Suprapubic skin (tissue), 4 donors: Measurements from ENCODE around the gene CGAS. TPM values are rescaled to one million over a fixed set of nuclear protein-coding genes. Genes with fewer than 3 reads are reported as not detected.

Experiments
- DNase-seq, 2 donors: peaks; one replicate each; pipeline ENCODE4 v3.0.0-alpha.2; 2019; ENCODE audit warnings: low spot score in 2 of 2
- H3K27ac ChIP-seq: fragments of 200-600 bp; sonication (generic); one replicate; pipeline ENCODE4 v1.5.1; 2019
- H3K27me3 ChIP-seq: fragments of 200-600 bp; sonication (generic); one replicate; pipeline ENCODE4 v1.5.1; 2019
- H3K36me3 ChIP-seq: fragments of 200-600 bp; sonication (generic); one replicate; pipeline ENCODE4 v1.5.1; 2019
- H3K4me1 ChIP-seq: fragments of 200-600 bp; sonication (generic); one replicate; pipeline ENCODE4 v1.5.1; 2019
- H3K4me3 ChIP-seq: fragments of 200-600 bp; sonication (generic); one replicate; pipeline ENCODE4 v1.5.1; 2019; ENCODE audit warnings: mild to moderate bottlenecking
- H3K9me3 ChIP-seq: fragments of 200-600 bp; sonication (generic); one replicate; pipeline ENCODE4 v1.5.1; 2019
- EP300 ChIP-seq: sonication (generic); formaldehyde crosslinking; IDR thresholded peaks from one replicate; pipeline ENCODE4 v1.6.1; 2017; ENCODE audit warnings: antibody characterized with exemption
- POLR2A ChIP-seq, 2 donors: fragments of 450-650 bp; IDR thresholded peaks; one replicate each; pipeline ENCODE4 v1.6.1; 2017; ENCODE audit warnings: antibody characterized with exemption in 2 of 2, mild to moderate bottlenecking in 2 of 2, moderate library complexity in 2 of 2
- POLR2AphosphoS5 ChIP-seq, 3 donors: sonication (generic); formaldehyde crosslinking; IDR thresholded peaks; one replicate each; pipeline ENCODE4 v1.6.1; 2017; ENCODE audit warnings: antibody characterized with exemption in 3 of 3
- WGBS: methylation state at CpG from one replicate; pipeline ENCODE4 v1.1.5; 2018; 5-methylcytosine and 5-hydroxymethylcytosine counted together
- total RNA-seq, 4 donors: library from RNA; depleted of rRNA; stranded (reverse); fragments of >200 nt; gene quantifications; one replicate each; pipeline ENCODE4 v1.1.0, GENCODE V29; 2016
- TF ChIP-seq, protein P1 (sequence below), 2 donors: fragments of 200-600 bp in 1 of 2; fragments of 450-650 bp in 1 of 2; sonication (generic) in 1 of 2; IDR thresholded peaks; one replicate each; pipeline ENCODE4 v1.5.1; 2016 to 2019; ENCODE audit warnings: antibody characterized with exemption in 2 of 2, mild to moderate bottlenecking in 1 of 2, moderate library complexity in 1 of 2

CGAS gene
- total RNA-seq, 4 donors from 2014 or later = 0.79 to 4.3 (median 1.6) TPM

DNA sequence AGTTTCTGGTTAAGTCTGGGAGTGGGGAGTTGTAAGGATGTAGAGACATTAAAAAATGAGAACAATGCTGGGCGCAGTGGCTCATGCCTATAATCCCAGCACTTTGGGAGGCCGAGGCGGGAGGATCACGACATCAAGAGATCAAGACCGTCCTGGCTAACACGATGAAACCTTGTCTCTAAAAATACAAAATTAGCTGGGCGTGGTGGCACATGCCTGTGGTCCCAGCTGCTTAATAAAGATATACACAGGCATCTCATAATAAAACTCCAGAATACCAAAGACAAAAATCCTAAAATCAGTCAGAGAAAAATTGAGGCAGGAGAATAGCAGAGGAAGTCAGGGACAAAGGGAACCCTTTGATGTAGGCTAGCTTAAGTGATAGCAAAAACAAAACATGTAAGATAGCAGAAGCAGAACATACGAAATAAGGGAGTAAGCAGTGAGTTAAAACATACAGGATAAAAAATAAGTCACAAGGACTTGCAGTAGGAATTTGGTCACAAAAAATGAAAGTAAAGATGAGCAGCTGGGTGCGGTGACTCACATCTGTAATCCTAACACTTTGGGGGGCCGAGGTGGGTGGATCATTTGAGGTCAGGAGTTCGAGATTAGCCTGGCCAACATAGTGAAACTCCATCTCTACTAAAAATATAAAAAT is 33.9 kb downstream of the CGAS start:
- Histone ChIP-seq H3K4me3 (no peak overlapping the region), H3K36me3 (no peaks in the 10 kb centered on the region), H3K4me1 (no peaks in the 10 kb centered on the region), H3K9me3 (no peaks in the 10 kb centered on the region), H3K27me3 (no peaks in the 10 kb centered on the region), H3K27ac (no peak overlapping the region)
- no peak for DNase-seq
- TF ChIP-seq POLR2A (IDR thresholded peaks at IDR 0.05) = no peak
- no peak for TF ChIP-seq POLR2AphosphoS5 (IDR thresholded peaks at IDR 0.05)
- TF ChIP-seq EP300 = no peak
- TF ChIP-seq, protein P1, sequence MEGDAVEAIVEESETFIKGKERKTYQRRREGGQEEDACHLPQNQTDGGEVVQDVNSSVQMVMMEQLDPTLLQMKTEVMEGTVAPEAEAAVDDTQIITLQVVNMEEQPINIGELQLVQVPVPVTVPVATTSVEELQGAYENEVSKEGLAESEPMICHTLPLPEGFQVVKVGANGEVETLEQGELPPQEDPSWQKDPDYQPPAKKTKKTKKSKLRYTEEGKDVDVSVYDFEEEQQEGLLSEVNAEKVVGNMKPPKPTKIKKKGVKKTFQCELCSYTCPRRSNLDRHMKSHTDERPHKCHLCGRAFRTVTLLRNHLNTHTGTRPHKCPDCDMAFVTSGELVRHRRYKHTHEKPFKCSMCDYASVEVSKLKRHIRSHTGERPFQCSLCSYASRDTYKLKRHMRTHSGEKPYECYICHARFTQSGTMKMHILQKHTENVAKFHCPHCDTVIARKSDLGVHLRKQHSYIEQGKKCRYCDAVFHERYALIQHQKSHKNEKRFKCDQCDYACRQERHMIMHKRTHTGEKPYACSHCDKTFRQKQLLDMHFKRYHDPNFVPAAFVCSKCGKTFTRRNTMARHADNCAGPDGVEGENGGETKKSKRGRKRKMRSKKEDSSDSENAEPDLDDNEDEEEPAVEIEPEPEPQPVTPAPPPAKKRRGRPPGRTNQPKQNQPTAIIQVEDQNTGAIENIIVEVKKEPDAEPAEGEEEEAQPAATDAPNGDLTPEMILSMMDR (IDR thresholded peaks at IDR 0.05) = no peak
- WGBS = 81% methylated on average over 11 of the region's 11 CpGs

DNA sequence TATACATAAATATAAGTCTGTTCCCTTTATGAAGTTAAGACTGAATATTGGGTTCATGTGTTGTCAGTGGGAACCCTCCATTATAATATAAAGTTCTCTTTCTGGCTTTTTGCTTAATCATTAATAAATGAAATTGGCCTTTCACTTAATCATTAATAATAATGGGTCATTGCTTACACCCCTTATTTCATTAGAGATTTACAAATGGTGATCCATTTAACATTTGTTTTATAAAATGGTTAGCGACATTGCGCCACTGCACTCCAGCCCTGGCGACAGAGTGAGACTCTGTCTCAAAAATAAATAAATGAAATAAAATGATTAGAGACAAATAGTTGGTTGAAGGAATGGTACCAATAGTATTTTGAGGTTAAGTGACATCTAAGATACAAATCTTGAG is 39.0 kb downstream of the CGAS start:
- TF ChIP-seq POLR2AphosphoS5 (IDR thresholded peaks at IDR 0.05) = no peak
- no peak for TF ChIP-seq EP300
- TF ChIP-seq, protein P1 (IDR thresholded peaks at IDR 0.05) = no peak
- TF ChIP-seq POLR2A (IDR thresholded peaks at IDR 0.05) = no peak
- Histone ChIP-seq H3K36me3 (no peaks in the 10 kb centered on the region), H3K27ac (no peak overlapping the region), H3K9me3 (no peaks in the 10 kb centered on the region), H3K27me3 (no peaks in the 10 kb centered on the region), H3K4me1 (no peaks in the 10 kb centered on the region), H3K4me3 (no peak overlapping the region)
- no peak for DNase-seq
- WGBS = 79% methylated on average over 3 of the region's 3 CpGs

DNA sequence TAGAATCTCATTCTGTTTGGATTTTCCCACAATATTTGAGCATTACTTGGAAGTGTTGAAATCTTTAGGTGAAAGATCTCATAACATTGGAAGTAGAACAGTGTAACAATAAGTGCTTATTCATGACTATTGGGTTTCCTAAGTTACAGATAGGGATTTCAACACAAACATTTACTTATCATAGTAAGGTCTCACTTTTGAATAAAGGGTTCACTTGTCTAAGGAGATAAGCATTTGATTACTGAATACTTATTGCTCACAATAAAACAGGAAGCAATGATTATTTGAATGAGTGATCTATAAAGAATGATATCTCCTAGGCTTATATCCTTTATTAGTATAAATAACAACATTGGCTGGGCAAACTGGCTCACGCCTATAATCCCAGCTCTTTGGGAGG is 42.7 kb downstream of the CGAS start:
- TF ChIP-seq, protein P1 (IDR thresholded peaks at IDR 0.05) = no peak
- TF ChIP-seq POLR2AphosphoS5 (IDR thresholded peaks at IDR 0.05) = no peak
- TF ChIP-seq EP300 = no peak
- TF ChIP-seq POLR2A (IDR thresholded peaks at IDR 0.05) = no peak
- no peaks in the 10 kb centered on the region for H3K9me3 ChIP-seq
- H3K36me3 ChIP-seq = no peaks in the 10 kb centered on the region
- no peak for DNase-seq
- no peak overlapping the region for H3K4me3 ChIP-seq
- H3K4me1 ChIP-seq = no peaks in the 10 kb centered on the region
- no peaks in the 10 kb centered on the region for H3K27me3 ChIP-seq
- 100% methylated on average over 1 of the region's 1 CpG for WGBS
- no peak overlapping the region for H3K27ac ChIP-seq

DNA sequence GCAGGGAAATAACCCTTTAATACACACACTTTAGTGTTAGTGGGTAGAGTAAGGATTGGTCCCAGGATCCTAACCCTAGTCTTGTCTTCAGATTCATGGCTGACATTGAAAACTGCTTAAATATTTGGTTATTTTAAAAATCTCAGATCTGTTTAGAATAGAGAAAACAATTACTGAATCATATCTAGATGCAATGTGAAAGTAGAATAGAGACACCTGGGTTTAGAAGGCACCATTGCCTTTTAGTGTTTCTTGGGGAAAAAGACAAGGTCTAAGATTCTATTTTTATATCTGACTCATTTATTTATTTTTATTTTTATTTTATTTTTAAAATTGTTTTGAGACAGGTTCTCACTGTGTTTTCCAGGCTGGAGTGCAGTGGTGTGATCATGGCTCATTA is 51.4 kb downstream of the CGAS start:
- TF ChIP-seq, protein P1 (IDR thresholded peaks at IDR 0.05) = no peak
- TF ChIP-seq POLR2AphosphoS5 (IDR thresholded peaks at IDR 0.05) (no peak), POLR2A (IDR thresholded peaks at IDR 0.05) (no peak), EP300 (no peak)
- DNase-seq = no peak
- Histone ChIP-seq H3K27me3 (no peaks in the 10 kb centered on the region), H3K9me3 (no peaks in the 10 kb centered on the region), H3K27ac (no peak overlapping the region), H3K4me1 (no peaks in the 10 kb centered on the region), H3K4me3 (no peak overlapping the region), H3K36me3 (no peaks in the 10 kb centered on the region)

DNA sequence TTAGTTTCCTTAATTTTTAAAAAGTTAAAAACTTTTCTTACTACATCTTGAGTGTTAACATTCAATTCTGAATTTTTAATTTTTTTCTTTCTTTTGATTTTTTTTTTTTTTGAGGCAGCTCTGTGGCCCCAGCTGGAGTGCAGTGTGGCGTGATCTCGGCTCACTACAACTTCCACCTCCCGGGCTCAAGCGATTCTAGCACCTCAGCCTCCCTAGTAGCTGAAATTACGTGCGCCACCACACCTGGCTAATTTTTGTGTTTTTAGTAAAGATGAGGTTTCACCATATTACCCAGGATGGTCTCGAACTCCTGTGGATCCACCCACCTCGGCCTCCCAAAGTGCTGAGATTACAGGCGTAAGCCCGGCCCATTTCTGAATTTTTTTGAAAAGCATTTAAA is 56.2 kb downstream of the CGAS start:
- H3K27ac ChIP-seq = no peak overlapping the region
- no peak overlapping the region for H3K4me3 ChIP-seq
- no peaks in the 10 kb centered on the region for H3K27me3 ChIP-seq
- H3K9me3 ChIP-seq = no peaks in the 10 kb centered on the region
- DNase-seq = no peak
- H3K4me1 ChIP-seq = no peaks in the 10 kb centered on the region
- TF ChIP-seq POLR2AphosphoS5 (IDR thresholded peaks at IDR 0.05) = no peak
- TF ChIP-seq EP300 = no peak
- WGBS = 98% methylated on average over 10 of the region's 10 CpGs
- H3K36me3 ChIP-seq = no peaks in the 10 kb centered on the region
